Activated B cell treated with CpG ODN at 0.5 μM for 24 hours (primary cell): ENCODE measurements around the gene NOP56. TPM values are rescaled to one million over a fixed set of nuclear protein-coding genes. Genes with fewer than 3 reads are reported as not detected.

Experiments
- ATAC-seq: fragments of 200-7000 bp; cut with Tn5 transposase; one replicate; pipeline ENCODE4 v1.10.0; 2021; ENCODE audit warnings: low read depth, mild to moderate bottlenecking, moderate library complexity
- CTCF ChIA-PET: fragments of 350-600 bp; sonication (Branson Sonifier 250); formaldehyde crosslinking; loops from one replicate; lab custom pipeline; 2021; ENCODE audit warnings: antibody characterized with exemption; lab: Charles Lee
- POLR2A ChIA-PET: fragments of 350-600 bp; sonication (Branson Sonifier 250); formaldehyde crosslinking; loops from one replicate; lab custom pipeline; 2021; ENCODE audit warnings: antibody characterized with exemption; lab: Charles Lee
- DNase-seq: peaks from one replicate; pipeline ENCODE4 v3.0.0; 2022
- H3K27ac Mint-ChIP-seq: one replicate; pipeline ENCODE4 v1.8.0; 2020; ENCODE audit warnings: mixed read lengths
- H3K27me3 Mint-ChIP-seq: one replicate; pipeline ENCODE4 v1.8.0; 2021; ENCODE audit warnings: mixed read lengths
- H3K36me3 Mint-ChIP-seq: one replicate; pipeline ENCODE4 v1.8.0; 2021; ENCODE audit warnings: low read depth, mixed read lengths
- H3K4me1 Mint-ChIP-seq: one replicate; pipeline ENCODE4 v1.8.0; 2021; ENCODE audit warnings: mixed read lengths
- H3K4me3 Mint-ChIP-seq: one replicate; pipeline ENCODE4 v1.8.0; 2020; ENCODE audit warnings: mild to moderate bottlenecking, mixed read lengths
- H3K9me3 Mint-ChIP-seq: one replicate; pipeline ENCODE4 v1.8.0; 2020; ENCODE audit warnings: mixed read lengths
- CTCF ChIP-seq: fragments of 200-600 bp; IDR thresholded peaks from one replicate; pipeline ENCODE4 v1.8.0; 2022; ENCODE audit warnings: antibody characterized with exemption, mild to moderate bottlenecking
- intact Hi-C: fragments of 100-400 bp; cut with micrococcal nuclease; formaldehyde crosslinking; loops from one replicate; pipeline ENCODE4 v1.15.1; 2024
- total RNA-seq: library from RNA; stranded (reverse); gene quantifications from 2 replicates; pipeline ENCODE4 v1.2.3, GENCODE V29; 2022

The NOP56 gene
- total RNA-seq, 1 donor from 2014 or later: 327 TPM

DNA sequence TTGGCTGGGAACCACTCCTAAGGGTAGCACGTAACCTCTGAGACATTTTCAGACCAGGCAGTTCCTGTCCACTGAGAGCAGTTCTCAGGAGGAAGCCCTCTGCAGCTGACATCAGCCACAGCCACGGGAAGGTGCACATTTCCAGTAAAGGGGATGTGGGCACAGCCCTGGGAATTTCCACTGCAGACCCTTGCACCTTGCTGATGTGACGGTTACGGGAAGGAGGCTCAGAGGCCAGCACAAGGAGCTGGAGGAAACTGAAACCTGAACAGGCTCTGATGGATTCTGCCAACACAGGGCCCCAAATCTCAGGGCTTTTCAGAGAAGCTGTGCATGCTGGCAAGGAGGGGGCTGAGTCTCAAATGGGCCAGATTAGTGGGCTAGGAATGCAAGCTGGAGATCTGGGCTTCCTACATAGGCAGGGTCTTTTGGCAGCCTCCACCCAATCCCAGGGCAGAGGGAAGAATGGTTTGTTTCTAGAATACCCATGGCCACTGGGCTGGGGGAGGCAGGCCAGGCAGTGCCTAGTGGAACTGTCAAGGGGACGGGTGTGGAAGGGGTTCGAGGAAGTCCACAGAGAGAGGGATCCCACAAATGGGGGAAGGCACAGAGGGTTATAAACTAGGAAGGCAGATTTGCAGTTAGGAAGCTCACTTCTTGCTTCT lies 54.4 kb downstream of the NOP56 start:
- TF ChIP-seq CTCF: no peak
- Mint-ChIP-seq H3K4me1 (no peaks in the 10 kb centered on the region), H3K27ac (no peak overlapping the region), H3K9me3 (no peaks in the 10 kb centered on the region), H3K27me3 (peaks cover 26% of the 10 kb centered on the region), H3K4me3 (no peak overlapping the region), H3K36me3 (no peaks in the 10 kb centered on the region)
- intact Hi-C loops: no loop called here
- ATAC-seq (no peak), DNase-seq (no peak)
- POLR2A ChIA-PET: no interaction called here
- CTCF ChIA-PET: no interaction called here

GRCh38 chr20:2707353-2708072 lies 55.1 kb downstream of the NOP56 start:
- ChIA-PET POLR2A (no interaction called here), CTCF (no interaction called here)
- TF ChIP-seq CTCF: no peak
- ATAC-seq (no peak), DNase-seq (no peak)
- no peaks in the 10 kb centered on the region for H3K36me3 Mint-ChIP-seq
- H3K4me1 Mint-ChIP-seq: no peaks in the 10 kb centered on the region
- H3K27me3 Mint-ChIP-seq: peaks cover 23% of the 10 kb centered on the region
- intact Hi-C loops: no loop called here
- H3K27ac Mint-ChIP-seq: no peak overlapping the region
- no peak overlapping the region for H3K4me3 Mint-ChIP-seq
- no peaks in the 10 kb centered on the region for H3K9me3 Mint-ChIP-seq

Other genes with a start within 250 kb of the NOP56 start
- gene SNRPB, start 181.8 kb upstream of the NOP56 start, total RNA-seq: 215 and 234 TPM in 2 replicates
- 14.8 and 16.6 TPM in 2 replicates for gene ZNF343, start 143.7 kb upstream of the NOP56 start, total RNA-seq
- gene TMC2, start 116.1 kb upstream of the NOP56 start, total RNA-seq: not detected in 2 replicates
- 121 and 127 TPM in 2 replicates for gene IDH3B, start 11.6 kb downstream of the NOP56 start, total RNA-seq
- 1.6 and 2.4 TPM in 2 replicates for gene EBF4, start 40.1 kb downstream of the NOP56 start, total RNA-seq
- 8.5 and 9.8 TPM in 2 replicates for gene CPXM1, start 148.0 kb downstream of the NOP56 start, total RNA-seq
- gene C20orf141, start 162.4 kb downstream of the NOP56 start, total RNA-seq: not detected in 2 replicates
- not detected in 2 replicates for gene TMEM239, start 163.7 kb downstream of the NOP56 start, total RNA-seq
- 53.2 and 59.1 TPM in 2 replicates for gene PCED1A, start 188.0 kb downstream of the NOP56 start, total RNA-seq
- 54.7 and 56.9 TPM in 2 replicates for gene VPS16, start 188.1 kb downstream of the NOP56 start, total RNA-seq
- gene PTPRA, start 220.8 kb downstream of the NOP56 start, total RNA-seq: 43.6 and 46.7 TPM in 2 replicates